Lung (tissue), 12 donors: ENCODE measurements around the gene NRG4. TPM values are rescaled to one million over a fixed set of nuclear protein-coding genes. Genes with fewer than 3 reads are reported as not detected.
A peak's percentile ranks its signal among the peaks of the same experiment; 100 is the strongest.

Experiments
- ATAC-seq: fragments of 200-7000 bp; cut with Tn5 transposase; one replicate; pipeline ENCODE4 v1.9.1; 2020; ENCODE audit warnings: moderate number of reproducible peaks; ENCODE audit not compliant: insufficient read depth, low FRiP score
- DNase-seq, 3 donors: peaks; one replicate each; pipeline ENCODE4 v3.0.0-alpha.2; 2013 to 2017
- H3K27ac ChIP-seq, 2 donors: one replicate each; pipeline ENCODE4 v1.5.1; 2013; ENCODE audit warnings: mild to moderate bottlenecking in 2 of 2, moderate library complexity in 2 of 2, control low read depth in 1 of 2, inconsistent platforms in 1 of 2, low read depth in 1 of 2, low read length in 1 of 2
- H3K27me3 ChIP-seq, 3 donors: one replicate each; pipeline ENCODE4 v1.5.1; 2013; ENCODE audit warnings: low read length in 2 of 3; ENCODE audit not compliant: control insufficient read depth in 3 of 3, insufficient read depth in 3 of 3
- H3K36me3 ChIP-seq, 4 donors: one replicate each; pipeline ENCODE4 v1.5.1; 2013; ENCODE audit warnings: low read length in 4 of 4, mild to moderate bottlenecking in 1 of 4, moderate library complexity in 1 of 4; ENCODE audit not compliant: control insufficient read depth in 4 of 4, insufficient read depth in 4 of 4
- H3K4me1 ChIP-seq, 5 donors: one replicate each; pipeline ENCODE4 v1.5.1; 2013; ENCODE audit warnings: low read length in 5 of 5, mild to moderate bottlenecking in 2 of 5, moderate library complexity in 1 of 5; ENCODE audit not compliant: control insufficient read depth in 5 of 5, insufficient read depth in 5 of 5
- H3K4me3 ChIP-seq: one replicate; pipeline ENCODE4 v1.5.1; 2013; ENCODE audit warnings: mild to moderate bottlenecking, control low read depth, moderate library complexity
- H3K9ac ChIP-seq, 2 donors: one replicate each; pipeline ENCODE4 v1.5.1; 2013; ENCODE audit warnings: low read length in 2 of 2, control low read depth in 1 of 2; ENCODE audit not compliant: insufficient read depth in 1 of 2
- H3K9me3 ChIP-seq, 4 donors: one replicate each; pipeline ENCODE4 v1.5.1; 2013; ENCODE audit warnings: low read length in 3 of 4, mild to moderate bottlenecking in 1 of 4, moderate library complexity in 1 of 4; ENCODE audit not compliant: control insufficient read depth in 4 of 4, insufficient read depth in 3 of 4
- CTCF ChIP-seq: IDR thresholded peaks from 2 replicates; pipeline ENCODE4 v1.5.1; 2012; ENCODE audit warnings: mild to moderate bottlenecking; ENCODE audit errors: control extremely low read depth, extremely low read depth
- WGBS, 2 donors: extraction: QIAGEN DNeasy Blood & Tissue Kit; methylation state at CpG; one replicate each; pipeline ENCODE4 v1.1.7; 2013; 5-methylcytosine and 5-hydroxymethylcytosine counted together
- polyA plus RNA-seq, 2 donors: library from polyadenylated mRNA; stranded (reverse); fragments of 200-250 nt; gene quantifications; one replicate each; pipeline ENCODE4 v1.2.1, GENCODE V29; 2013
- total RNA-seq, 2 donors: library from RNA; depleted of rRNA in 1 of 2; stranded (reverse); fragments of >200 nt in 1 of 2; gene quantifications; one replicate each; pipeline ENCODE4 v1.2.1, GENCODE V29; 2014 to 2021
- donor health status: control.
- donor health status: control.
- donor health status: Bipolar disorder and iron deficiency.
- donor health status: healthy.
- donor health status: DM: yes; HTN: yes; CAD: no.

The NRG4 gene
- total and polyA plus RNA-seq, 4 donors: 0.65 to 4.8 (median 2.7) TPM

GRCh38 chr15:75928680-75929608 lies 83.3 kb downstream of the NRG4 start:
- DNase-seq: peak in 2 of 3 donors; percentile 22 to 41
- ATAC-seq: no peak

GRCh38 chr15:75927601-75928000 lies 84.6 kb downstream of the NRG4 start:
- ATAC-seq (no peak), DNase-seq (no peak)
- H3K4me3 ChIP-seq: no peak overlapping the region
- 90 to 95% methylated on average over 4 of the region's 4 CpGs for WGBS, 2 donors
- H3K9me3 ChIP-seq: no peaks in the 10 kb centered on the region
- H3K27me3 ChIP-seq: no peaks in the 10 kb centered on the region
- peaks cover under 1 to 8% (median 5%) of the 10 kb centered on the region in 4 donors for H3K36me3 ChIP-seq
- TF ChIP-seq CTCF: no peak
- no peak overlapping the region for H3K9ac ChIP-seq
- no peak overlapping the region for H3K27ac ChIP-seq
- H3K4me1 ChIP-seq: peaks cover 0 to 13% (median 0%) of the 10 kb centered on the region in 5 donors

More at GRCh38 chr15:75928680-75929608, 83.3 kb downstream of the NRG4 start:
- no peak for TF ChIP-seq CTCF
- Histone ChIP-seq H3K36me3 (peaks cover 3 to 10% (median 8%) of the 10 kb centered on the region in 4 donors), H3K4me3 (no peak overlapping the region), H3K9ac (no peak overlapping the region), H3K4me1 (peaks cover 0 to 10% (median 0%) of the 10 kb centered on the region in 5 donors), H3K27ac (no peak overlapping the region), H3K27me3 (no peaks in the 10 kb centered on the region), H3K9me3 (no peaks in the 10 kb centered on the region)
- 81 to 83% methylated on average over 9 of the region's 9 CpGs for WGBS, 2 donors

- peaks cover 0 to 6% (median 5%) of the 10 kb centered on the region in 4 donors for H3K36me3 ChIP-seq
- peaks cover 0 to 17% (median 0%) of the 10 kb centered on the region in 5 donors for H3K4me1 ChIP-seq
- no peak for DNase-seq
- H3K9ac ChIP-seq: no peak overlapping the region
- no peaks in the 10 kb centered on the region for H3K9me3 ChIP-seq
- WGBS, 2 donors: 95% methylated on average over 3 of the region's 3 CpGs
- no peak overlapping the region for H3K4me3 ChIP-seq
- no peak for ATAC-seq
- no peak for TF ChIP-seq CTCF
- no peaks in the 10 kb centered on the region for H3K27me3 ChIP-seq
- H3K27ac ChIP-seq: no peak overlapping the region
Observed at GRCh38 chr15:75926931-75927330, 85.3 kb downstream of the NRG4 start.
